ENCODE measurements around the gene COL4A2. TPM values are rescaled to one million over a fixed set of nuclear protein-coding genes. Genes with fewer than 3 reads are reported as not detected.

Gene COL4A2
- total RNA-seq, 1 experiment from 2014 or later: 74.5 TPM

- ChIA-PET POLR2A (ENCODE audit: unreplicated experiment) (no interaction called here), CTCF (no interaction called here)
- Histone ChIP-seq H3K27me3 (ENCODE audit: low read length) (no peaks in the 10 kb centered on the region), H3F3A (ENCODE audit: low read length, unreplicated experiment) (no peaks in the 10 kb centered on the region), H3K27ac (ENCODE audit: low read length) (no peak overlapping the region), H3K36me3 (ENCODE audit: low read depth, low read length) (no peaks in the 10 kb centered on the region), H3K9ac (ENCODE audit: low read length) (no peak overlapping the region), H3K4me2 (ENCODE audit: low read length) (no peak overlapping the region), H3K4me1 (ENCODE audit: insufficient read depth, low read length) (no peaks in the 10 kb centered on the region), H4K20me1 (ENCODE audit: low read length) (no peaks in the 10 kb centered on the region), H3K79me2 (ENCODE audit: low read length) (no peaks in the 10 kb centered on the region), H2AFZ (ENCODE audit: low read length) (no peak overlapping the region), H3K4me3 (ENCODE audit: low read length) (no peak overlapping the region), H3K9me3 (ENCODE audit: low read length) (no peaks in the 10 kb centered on the region), H3K9me2 (replicated peaks; ENCODE audit: low read length) (no peaks in the 10 kb centered on the region)
- BruUV-seq (replicated peaks): no TSS peak
- TF ChIP-seq, protein P1, sequence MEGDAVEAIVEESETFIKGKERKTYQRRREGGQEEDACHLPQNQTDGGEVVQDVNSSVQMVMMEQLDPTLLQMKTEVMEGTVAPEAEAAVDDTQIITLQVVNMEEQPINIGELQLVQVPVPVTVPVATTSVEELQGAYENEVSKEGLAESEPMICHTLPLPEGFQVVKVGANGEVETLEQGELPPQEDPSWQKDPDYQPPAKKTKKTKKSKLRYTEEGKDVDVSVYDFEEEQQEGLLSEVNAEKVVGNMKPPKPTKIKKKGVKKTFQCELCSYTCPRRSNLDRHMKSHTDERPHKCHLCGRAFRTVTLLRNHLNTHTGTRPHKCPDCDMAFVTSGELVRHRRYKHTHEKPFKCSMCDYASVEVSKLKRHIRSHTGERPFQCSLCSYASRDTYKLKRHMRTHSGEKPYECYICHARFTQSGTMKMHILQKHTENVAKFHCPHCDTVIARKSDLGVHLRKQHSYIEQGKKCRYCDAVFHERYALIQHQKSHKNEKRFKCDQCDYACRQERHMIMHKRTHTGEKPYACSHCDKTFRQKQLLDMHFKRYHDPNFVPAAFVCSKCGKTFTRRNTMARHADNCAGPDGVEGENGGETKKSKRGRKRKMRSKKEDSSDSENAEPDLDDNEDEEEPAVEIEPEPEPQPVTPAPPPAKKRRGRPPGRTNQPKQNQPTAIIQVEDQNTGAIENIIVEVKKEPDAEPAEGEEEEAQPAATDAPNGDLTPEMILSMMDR (conservative IDR thresholded peaks at IDR 0.05; ENCODE audit: low read depth, low read length): no peak
- TF ChIP-seq EZH2 (IDR thresholded peaks at IDR 0.05; ENCODE audit: low read length, unreplicated experiment) (no peak), EZH2phosphoT487 (IDR thresholded peaks at IDR 0.05; ENCODE audit: borderline replicate concordance, low read length) (no peak)
- ATAC-seq: no peak
- DNase-seq: no peak
- intact Hi-C loops (cut with micrococcal nuclease): no loop called here
Observed at GRCh38 chr13:110476220-110476617, 169.1 kb downstream of the COL4A2 start.

- ATAC-seq: no peak
- CTCF ChIA-PET: no interaction called here
Observed at GRCh38 chr13:110477706-110478245, 170.7 kb downstream of the COL4A2 start.

More at GRCh38 chr13:110477706-110478245, 170.7 kb downstream of the COL4A2 start:
- H3F3A ChIP-seq (ENCODE audit: low read length, unreplicated experiment): no peaks in the 10 kb centered on the region
- intact Hi-C loops (cut with micrococcal nuclease): no loop called here
- no peak overlapping the region for H3K4me2 ChIP-seq (ENCODE audit: low read length)
- H2AFZ ChIP-seq (ENCODE audit: low read length): no peak overlapping the region
- no peaks in the 10 kb centered on the region for H3K27me3 ChIP-seq (ENCODE audit: low read length)
- no peak overlapping the region for H3K4me3 ChIP-seq (ENCODE audit: low read length)
- H3K9ac ChIP-seq (ENCODE audit: low read length): no peak overlapping the region
- POLR2A ChIA-PET (ENCODE audit: unreplicated experiment): no interaction called here
- TF ChIP-seq EZH2phosphoT487 (IDR thresholded peaks at IDR 0.05; ENCODE audit: borderline replicate concordance, low read length) (no peak), EZH2 (IDR thresholded peaks at IDR 0.05; ENCODE audit: low read length, unreplicated experiment) (no peak)
- TF ChIP-seq, protein P1 (conservative IDR thresholded peaks at IDR 0.05; ENCODE audit: low read depth, low read length): no peak
- no peaks in the 10 kb centered on the region for H3K4me1 ChIP-seq (ENCODE audit: insufficient read depth, low read length)
- no peaks in the 10 kb centered on the region for H3K9me3 ChIP-seq (ENCODE audit: low read length)
- BruUV-seq (replicated peaks): no TSS peak
- H4K20me1 ChIP-seq (ENCODE audit: low read length): no peaks in the 10 kb centered on the region
- H3K27ac ChIP-seq (ENCODE audit: low read length): no peak overlapping the region
- H3K79me2 ChIP-seq (ENCODE audit: low read length): no peaks in the 10 kb centered on the region
- DNase-seq: no peak
- no peaks in the 10 kb centered on the region for H3K9me2 ChIP-seq (replicated peaks; ENCODE audit: low read length)
- H3K36me3 ChIP-seq (ENCODE audit: low read depth, low read length): no peaks in the 10 kb centered on the region
